AG10803 (cell line): ENCODE data around the gene UGT1A7.
"Not testable (repeated sequence)": the region's sequence is repeated elsewhere in the genome, so short reads cannot be mapped to it uniquely, and the experiment has no call there.

Experiments
- DNase-seq: peaks from one replicate; pipeline ENCODE4 v3.0.0; 2010; ENCODE audit warnings: low read depth
- H3K4me3 ChIP-seq: 2 replicates; pipeline ENCODE4 v1.5.1; 2011; ENCODE audit warnings: mild to moderate bottlenecking, low read length, control low read depth
- TF ChIP-seq, protein P1 (sequence below): conservative IDR thresholded peaks from 2 replicates; pipeline ENCODE4 v1.5.1; 2011; ENCODE audit warnings: mild to moderate bottlenecking, low read length, control low read depth, inconsistent platforms

UGT1A7 gene

DNA sequence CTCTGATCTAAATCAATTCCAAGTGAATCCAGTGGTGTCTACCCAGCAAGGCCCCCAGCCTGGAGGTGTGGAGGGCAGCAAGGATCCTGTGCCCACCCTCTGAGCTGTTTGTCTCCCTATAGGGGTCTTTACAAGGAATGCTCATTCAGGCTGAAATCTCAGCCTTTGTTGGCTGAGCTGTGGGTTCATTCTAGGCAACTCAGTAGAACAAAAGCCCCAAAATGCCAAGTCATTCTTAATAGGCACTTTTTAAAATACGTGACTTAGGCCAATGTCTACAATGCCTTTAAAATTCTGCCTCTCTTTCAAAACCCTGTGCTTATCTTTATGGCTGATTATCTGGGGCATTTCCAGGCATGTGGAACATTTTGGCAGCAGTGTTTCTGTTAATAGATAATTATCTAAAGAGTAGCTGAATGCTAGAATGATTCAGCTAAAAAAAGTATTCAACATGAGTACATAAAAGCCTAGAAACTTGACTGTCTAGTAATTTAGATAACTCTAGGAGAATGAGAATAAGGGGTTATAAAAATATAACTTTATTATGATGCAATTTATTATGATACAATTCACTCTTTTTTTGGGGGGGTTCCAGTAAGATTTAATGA is 18.4 kb downstream of the UGT1A7 start:
- TF ChIP-seq, protein P1, sequence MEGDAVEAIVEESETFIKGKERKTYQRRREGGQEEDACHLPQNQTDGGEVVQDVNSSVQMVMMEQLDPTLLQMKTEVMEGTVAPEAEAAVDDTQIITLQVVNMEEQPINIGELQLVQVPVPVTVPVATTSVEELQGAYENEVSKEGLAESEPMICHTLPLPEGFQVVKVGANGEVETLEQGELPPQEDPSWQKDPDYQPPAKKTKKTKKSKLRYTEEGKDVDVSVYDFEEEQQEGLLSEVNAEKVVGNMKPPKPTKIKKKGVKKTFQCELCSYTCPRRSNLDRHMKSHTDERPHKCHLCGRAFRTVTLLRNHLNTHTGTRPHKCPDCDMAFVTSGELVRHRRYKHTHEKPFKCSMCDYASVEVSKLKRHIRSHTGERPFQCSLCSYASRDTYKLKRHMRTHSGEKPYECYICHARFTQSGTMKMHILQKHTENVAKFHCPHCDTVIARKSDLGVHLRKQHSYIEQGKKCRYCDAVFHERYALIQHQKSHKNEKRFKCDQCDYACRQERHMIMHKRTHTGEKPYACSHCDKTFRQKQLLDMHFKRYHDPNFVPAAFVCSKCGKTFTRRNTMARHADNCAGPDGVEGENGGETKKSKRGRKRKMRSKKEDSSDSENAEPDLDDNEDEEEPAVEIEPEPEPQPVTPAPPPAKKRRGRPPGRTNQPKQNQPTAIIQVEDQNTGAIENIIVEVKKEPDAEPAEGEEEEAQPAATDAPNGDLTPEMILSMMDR, result no peak
- no peak overlapping the region for H3K4me3 ChIP-seq
- DNase-seq, result peak; percentile 17

DNA sequence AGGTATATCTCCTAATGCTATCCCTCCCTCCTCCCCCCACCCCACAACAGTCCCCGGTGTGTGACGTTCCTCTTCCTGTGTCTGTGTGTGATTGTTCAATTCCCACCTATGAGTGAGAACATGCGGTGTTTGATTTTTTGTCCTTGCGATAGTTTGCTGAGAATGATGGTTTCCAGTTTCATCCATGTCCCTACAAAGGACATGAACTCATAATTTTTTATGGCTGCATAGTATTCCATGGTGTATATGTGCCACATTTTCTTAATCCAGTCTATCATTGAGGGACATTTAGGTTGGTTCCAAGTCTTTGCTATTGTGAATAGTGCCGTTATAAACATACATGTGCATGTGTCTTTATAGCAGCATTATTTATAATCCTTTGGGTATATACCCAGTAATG is 19.1 kb downstream of the UGT1A7 start:
- not testable (repeated sequence) for H3K4me3 ChIP-seq, DNase-seq

DNA sequence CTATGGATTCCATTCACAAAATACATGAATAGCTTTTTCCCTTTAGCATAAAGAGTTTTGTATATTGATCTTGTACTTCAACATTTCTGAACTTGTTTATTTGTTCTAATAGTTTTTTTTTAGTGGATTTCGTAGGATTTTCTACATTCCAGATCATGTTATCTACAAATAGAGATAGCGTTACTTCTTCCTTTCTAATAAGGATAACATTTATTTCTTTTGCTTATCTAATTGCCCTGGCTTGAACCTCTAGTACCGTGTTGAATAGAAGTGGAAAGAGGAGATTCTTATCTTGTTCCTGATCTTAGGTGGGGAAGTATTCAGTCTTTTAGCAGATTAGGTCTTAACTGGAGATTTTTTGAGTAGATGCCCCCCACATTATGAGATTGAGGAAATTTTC is 20.5 kb downstream of the UGT1A7 start:
- TF ChIP-seq, protein P1, result no peak
- DNase-seq, result no peak
- no peak overlapping the region for H3K4me3 ChIP-seq

DNA sequence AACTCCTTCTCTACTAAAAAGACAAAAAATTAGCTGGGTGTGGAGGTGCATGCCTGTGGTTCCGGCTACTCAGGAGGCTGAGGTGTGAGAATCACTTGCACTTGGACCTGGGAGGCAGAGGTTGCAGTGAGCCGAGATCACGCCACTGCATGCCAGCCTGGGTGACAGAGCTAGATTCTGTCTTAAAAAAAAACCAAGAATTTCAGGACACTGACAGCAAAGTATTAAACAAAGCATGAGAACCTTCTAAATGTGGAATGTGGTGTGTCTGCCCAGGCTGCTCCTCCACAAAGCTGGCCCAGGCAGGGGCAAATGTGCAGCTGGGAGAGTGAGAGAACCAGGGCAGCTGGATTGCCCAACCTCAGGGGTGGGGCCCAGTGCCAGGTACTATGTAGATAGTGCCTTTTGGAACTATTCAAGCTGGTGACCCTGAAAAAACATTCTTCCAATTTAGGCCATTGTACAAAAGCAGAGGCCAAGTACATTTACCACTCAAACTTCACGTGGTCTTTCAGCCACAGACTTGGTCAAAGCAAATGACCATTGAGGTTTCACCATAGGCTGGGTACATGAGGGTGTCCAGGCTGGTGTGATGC is 24.3 kb downstream of the UGT1A7 start:
- TF ChIP-seq, protein P1, result no peak
- peak; percentile 20 for DNase-seq
- no peak overlapping the region for H3K4me3 ChIP-seq

DNA sequence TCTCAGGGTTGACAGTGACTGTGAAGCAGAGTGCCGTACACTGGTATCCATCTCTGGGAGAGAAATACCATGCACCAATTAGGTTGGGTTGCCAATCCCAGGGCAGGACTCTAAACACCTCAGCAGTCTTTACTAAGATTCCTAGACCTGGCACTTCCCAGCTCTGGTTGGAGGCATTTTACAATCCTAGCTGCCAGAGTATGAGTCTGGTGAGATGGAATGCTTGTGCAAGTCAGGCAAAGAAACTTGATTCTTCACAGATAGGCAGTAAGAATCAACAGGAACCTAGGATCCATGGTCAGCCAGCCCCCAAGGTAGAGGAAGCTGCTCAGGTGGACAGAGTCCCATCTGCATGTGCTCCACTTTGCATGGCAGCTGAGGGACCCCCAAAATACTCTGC is 25.0 kb downstream of the UGT1A7 start:
- TF ChIP-seq, protein P1, result no peak
- no peak overlapping the region for H3K4me3 ChIP-seq
- peak; percentile 20 for DNase-seq

DNA sequence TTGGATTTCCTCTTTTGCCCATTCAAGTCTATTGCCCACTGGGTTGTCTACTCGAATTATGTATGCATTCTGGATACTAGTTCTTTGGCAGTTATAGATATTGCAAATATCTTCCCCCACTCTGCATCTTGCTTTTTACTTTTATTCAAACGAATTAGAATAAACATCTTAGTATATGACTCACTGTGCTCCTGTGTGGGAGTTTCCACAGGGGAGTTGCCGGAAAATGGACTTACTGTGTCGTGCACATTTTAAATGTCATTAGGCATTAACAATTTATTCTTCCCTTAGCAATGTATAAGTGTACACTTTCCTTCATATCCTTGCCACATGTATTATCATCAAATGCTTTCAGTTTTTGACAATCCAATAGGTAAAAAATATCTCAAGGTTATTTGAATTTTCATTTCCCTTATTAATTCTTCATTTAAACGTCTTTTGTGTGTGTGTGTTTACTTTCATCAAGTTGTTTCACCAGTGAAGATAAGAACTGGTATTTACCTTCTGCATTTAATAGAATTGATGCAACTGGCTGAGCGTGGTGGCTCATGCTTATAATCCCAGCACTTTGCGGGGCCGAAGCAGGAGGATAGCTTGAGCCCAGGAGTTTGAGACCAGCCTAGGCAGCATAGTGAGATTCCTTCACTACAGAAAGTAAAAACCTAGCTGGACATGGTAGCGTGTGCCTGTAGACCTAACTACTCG is 26.4 kb downstream of the UGT1A7 start:
- H3K4me3 ChIP-seq, result no peak overlapping the region
- DNase-seq, result no peak
- TF ChIP-seq, protein P1, result no peak

DNA sequence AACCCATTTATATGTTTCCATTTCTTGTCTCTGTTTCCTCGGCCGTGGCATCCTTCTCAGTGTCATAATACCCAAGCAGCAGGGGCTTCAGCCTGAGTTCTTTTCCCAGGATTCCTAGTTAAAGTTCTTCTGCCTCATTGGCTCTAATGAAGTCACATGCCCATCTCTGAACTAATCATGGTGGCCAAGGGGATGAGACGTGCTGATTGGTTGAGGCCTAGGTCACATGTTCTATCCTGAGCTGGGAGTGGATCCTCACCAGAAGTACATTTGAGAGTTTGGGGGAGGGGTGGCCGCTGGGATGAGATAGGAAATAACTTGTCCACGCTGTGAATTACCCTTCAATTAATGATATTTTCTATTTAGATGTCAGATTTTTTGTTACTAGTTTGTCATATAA is 27.2 kb downstream of the UGT1A7 start:
- TF ChIP-seq, protein P1, result no peak
- no peak overlapping the region for H3K4me3 ChIP-seq
- no peak for DNase-seq
